Tibial nerve (tissue), 4 donors: Measurements from ENCODE around the gene RXYLT1. TPM values are rescaled to one million over a fixed set of nuclear protein-coding genes. Genes with fewer than 3 reads are reported as not detected.

ENCODE experiments used
- DNase-seq, 2 donors: peaks; one replicate each; pipeline ENCODE4 v3.0.0-alpha.2; 2019; ENCODE audit warnings: low spot score in 2 of 2
- H3K27ac ChIP-seq, 4 donors: fragments of 200-600 bp; sonication (generic) in 3 of 4; one replicate each; pipeline ENCODE4 v1.5.1; 2017 to 2019; ENCODE audit warnings: mild to moderate bottlenecking in 1 of 4
- H3K27me3 ChIP-seq, 2 donors: fragments of 200-600 bp; sonication (generic) in 1 of 2; one replicate each; pipeline versions ENCODE4 v1.5.1 to v1.6.0; 2017 to 2019
- H3K36me3 ChIP-seq, 3 donors: fragments of 200-600 bp; sonication (generic); one replicate each; pipeline ENCODE4 v1.5.1; 2018 to 2019
- H3K4me1 ChIP-seq, 4 donors: fragments of 200-600 bp; sonication (generic) in 3 of 4; one replicate each; pipeline ENCODE4 v1.5.1; 2017 to 2019
- H3K4me3 ChIP-seq, 4 donors: fragments of 200-600 bp; sonication (generic) in 3 of 4; one replicate each; pipeline ENCODE4 v1.5.1; 2017 to 2019; ENCODE audit warnings: mild to moderate bottlenecking in 1 of 4, moderate library complexity in 1 of 4
- H3K9me3 ChIP-seq, 4 donors: fragments of 200-600 bp; sonication (generic) in 3 of 4; one replicate each; pipeline ENCODE4 v1.5.1; 2017 to 2019
- EP300 ChIP-seq, 2 donors: sonication (generic); formaldehyde crosslinking; IDR thresholded peaks; one replicate each; pipeline ENCODE4 v1.6.1; 2017; ENCODE audit warnings: antibody characterized with exemption in 2 of 2, mild to moderate bottlenecking in 1 of 2
- POLR2A ChIP-seq, 2 donors: fragments of 450-650 bp; IDR thresholded peaks; one replicate each; pipeline ENCODE4 v1.6.1; 2017; ENCODE audit warnings: antibody characterized with exemption in 2 of 2, mild to moderate bottlenecking in 2 of 2, moderate library complexity in 2 of 2
- WGBS, 2 donors: methylation state at CpG; one replicate each; pipeline ENCODE4 v1.1.5; 2018; 5-methylcytosine and 5-hydroxymethylcytosine counted together
- total RNA-seq, 4 donors: library from RNA; depleted of rRNA; stranded (reverse); fragments of >200 nt; gene quantifications; one replicate each; pipeline ENCODE4 v1.1.0, GENCODE V29; 2016
- TF ChIP-seq, protein P1 (sequence below), 5 experiments: fragments of 200-600 bp in 3 of 5; fragments of 450-650 bp in 2 of 5; sonication (generic) in 3 of 5; IDR thresholded peaks; one replicate each; pipeline ENCODE4 v1.5.1; 2016 to 2019; ENCODE audit warnings: antibody characterized with exemption in 5 of 5, mild to moderate bottlenecking in 3 of 5, moderate library complexity in 2 of 5

Gene RXYLT1
- total RNA-seq, 4 donors from 2014 or later, result 14.4 to 24.9 (median 18.1) TPM

DNA sequence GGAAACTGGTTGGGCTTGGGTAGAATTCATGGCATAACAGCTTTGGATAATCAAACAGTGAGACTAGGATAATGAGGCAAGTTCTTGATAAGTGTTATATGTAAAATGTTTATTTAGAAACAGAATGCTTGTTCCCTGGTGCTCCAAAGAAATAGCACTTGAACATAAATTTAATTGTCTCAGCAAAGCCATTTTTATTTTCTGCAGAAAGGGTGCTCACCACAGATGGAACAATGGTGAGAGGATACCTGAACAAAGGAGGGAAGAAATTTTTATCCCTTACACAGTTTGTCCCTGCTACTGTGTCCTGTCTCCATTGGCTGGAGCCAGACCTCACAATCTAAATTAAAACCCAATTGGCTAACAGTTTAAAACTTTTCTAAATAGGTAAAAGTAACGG is 9.3 kb upstream of the RXYLT1 start:
- no peaks in the 10 kb centered on the region for H3K4me1 ChIP-seq
- no peak overlapping the region for H3K4me3 ChIP-seq
- H3K27me3 ChIP-seq, result no peaks in the 10 kb centered on the region
- H3K27ac ChIP-seq, result no peak overlapping the region
- DNase-seq, result no peak
- TF ChIP-seq EP300 (IDR thresholded peaks at IDR 0.05) (no peak), POLR2A (IDR thresholded peaks at IDR 0.05) (no peak)
- TF ChIP-seq, protein P1, sequence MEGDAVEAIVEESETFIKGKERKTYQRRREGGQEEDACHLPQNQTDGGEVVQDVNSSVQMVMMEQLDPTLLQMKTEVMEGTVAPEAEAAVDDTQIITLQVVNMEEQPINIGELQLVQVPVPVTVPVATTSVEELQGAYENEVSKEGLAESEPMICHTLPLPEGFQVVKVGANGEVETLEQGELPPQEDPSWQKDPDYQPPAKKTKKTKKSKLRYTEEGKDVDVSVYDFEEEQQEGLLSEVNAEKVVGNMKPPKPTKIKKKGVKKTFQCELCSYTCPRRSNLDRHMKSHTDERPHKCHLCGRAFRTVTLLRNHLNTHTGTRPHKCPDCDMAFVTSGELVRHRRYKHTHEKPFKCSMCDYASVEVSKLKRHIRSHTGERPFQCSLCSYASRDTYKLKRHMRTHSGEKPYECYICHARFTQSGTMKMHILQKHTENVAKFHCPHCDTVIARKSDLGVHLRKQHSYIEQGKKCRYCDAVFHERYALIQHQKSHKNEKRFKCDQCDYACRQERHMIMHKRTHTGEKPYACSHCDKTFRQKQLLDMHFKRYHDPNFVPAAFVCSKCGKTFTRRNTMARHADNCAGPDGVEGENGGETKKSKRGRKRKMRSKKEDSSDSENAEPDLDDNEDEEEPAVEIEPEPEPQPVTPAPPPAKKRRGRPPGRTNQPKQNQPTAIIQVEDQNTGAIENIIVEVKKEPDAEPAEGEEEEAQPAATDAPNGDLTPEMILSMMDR (IDR thresholded peaks at IDR 0.05), result no peak
- H3K9me3 ChIP-seq, result peaks cover 0 to 11% (median 0%) of the 10 kb centered on the region in 4 donors
- no peaks in the 10 kb centered on the region for H3K36me3 ChIP-seq
- WGBS, 2 donors, result 92 to 100% methylated on average over 1 of the region's 1 CpG

DNA sequence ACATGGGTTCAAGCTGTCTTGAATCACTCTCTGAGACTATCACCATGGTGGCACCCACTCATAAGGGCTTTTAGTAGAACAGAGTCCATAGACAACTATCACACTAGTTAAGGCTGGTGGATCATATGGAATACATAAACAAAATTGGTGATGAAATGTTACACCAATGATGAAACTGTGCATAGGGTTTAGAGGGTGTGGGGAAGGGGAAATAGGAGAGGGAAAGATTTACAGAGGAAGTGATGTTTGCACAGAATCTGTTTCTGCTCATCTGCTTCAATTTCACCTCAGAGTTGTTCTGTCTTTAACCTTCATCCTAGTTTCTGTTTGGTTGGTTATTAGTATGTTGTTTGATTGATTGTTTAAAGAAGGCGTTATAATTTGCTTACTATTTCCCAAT is 2.4 kb upstream of the RXYLT1 start:
- 97 to 100% methylated on average over 1 of the region's 1 CpG for whole genome bisulfite sequencing, 2 donors
- Histone ChIP-seq H3K36me3 (peaks cover 0 to 2% (median 0%) of the 10 kb centered on the region in 3 donors), H3K4me1 (peaks cover 0 to 21% (median 3%) of the 10 kb centered on the region in 4 donors), H3K27me3 (no peaks in the 10 kb centered on the region), H3K9me3 (no peaks in the 10 kb centered on the region), H3K4me3 (no peak overlapping the region), H3K27ac (no peak overlapping the region)
- TF ChIP-seq EP300 (IDR thresholded peaks at IDR 0.05), result no peak
- TF ChIP-seq, protein P1 (IDR thresholded peaks at IDR 0.05), result no peak
- TF ChIP-seq POLR2A (IDR thresholded peaks at IDR 0.05), result no peak
- no peak for DNase-seq

DNA sequence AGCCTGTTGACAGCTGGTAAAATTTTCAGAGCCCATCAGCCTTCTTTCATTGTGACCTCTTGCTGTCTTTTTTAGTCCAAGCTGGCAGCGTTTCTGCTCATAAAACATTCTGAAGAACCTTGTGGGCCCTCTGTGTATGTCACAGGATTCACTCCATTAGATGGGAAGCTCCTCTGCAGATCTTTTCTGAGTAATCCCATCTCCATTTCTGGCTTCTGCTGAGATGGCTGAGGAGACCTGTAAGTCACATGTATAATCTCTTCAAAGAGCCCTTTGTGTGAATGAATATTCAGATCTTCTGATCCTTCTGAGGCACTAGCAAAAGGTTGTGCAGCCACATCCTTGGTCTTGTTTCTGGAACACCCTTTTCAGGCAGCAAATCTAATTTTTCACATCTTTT is 2.8 kb downstream of the RXYLT1 start:
- no peak for DNase-seq
- Histone ChIP-seq H3K4me1 (peaks cover 0 to 21% (median 3%) of the 10 kb centered on the region in 4 donors), H3K27ac (no peak overlapping the region), H3K4me3 (no peak overlapping the region), H3K36me3 (peaks cover 0 to 42% (median 0%) of the 10 kb centered on the region in 3 donors), H3K9me3 (no peaks in the 10 kb centered on the region), H3K27me3 (no peaks in the 10 kb centered on the region)
- 63 to 73% methylated on average over 1 of the region's 1 CpG for WGBS, 2 donors
- TF ChIP-seq POLR2A (IDR thresholded peaks at IDR 0.05), result no peak
- no peak for TF ChIP-seq EP300 (IDR thresholded peaks at IDR 0.05)
- TF ChIP-seq, protein P1 (IDR thresholded peaks at IDR 0.05), result no peak

GRCh38 chr12:63787306-63787705 is 7.6 kb downstream of the RXYLT1 start:
- Histone ChIP-seq H3K4me3 (no peak overlapping the region), H3K4me1 (no peaks in the 10 kb centered on the region), H3K27me3 (no peaks in the 10 kb centered on the region), H3K27ac (no peak overlapping the region), H3K36me3 (peaks cover 0 to 78% (median 0%) of the 10 kb centered on the region in 3 donors), H3K9me3 (no peaks in the 10 kb centered on the region)
- DNase-seq, result no peak
- no peak for TF ChIP-seq POLR2A (IDR thresholded peaks at IDR 0.05)
- no peak for TF ChIP-seq EP300 (IDR thresholded peaks at IDR 0.05)
- TF ChIP-seq, protein P1 (IDR thresholded peaks at IDR 0.05), result no peak
- WGBS, 2 donors, result 95 to 98% methylated on average over 3 of the region's 3 CpGs

DNA sequence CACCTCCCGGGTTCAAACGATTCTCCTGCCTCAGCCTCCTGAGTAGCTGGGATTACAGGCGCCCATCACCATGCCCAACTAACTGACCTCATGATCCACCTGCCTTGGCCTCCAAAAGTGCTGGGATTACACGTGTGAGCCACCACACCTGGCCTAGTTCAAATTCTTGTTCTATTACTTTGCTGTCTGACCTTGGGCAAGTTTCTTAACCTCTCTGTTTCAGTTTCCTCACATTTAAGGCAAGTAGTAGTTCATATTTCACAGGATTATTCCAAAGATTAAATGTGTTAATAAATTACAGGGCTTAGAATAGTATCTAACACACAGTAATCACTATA is 10.9 kb downstream of the RXYLT1 start:
- TF ChIP-seq EP300 (IDR thresholded peaks at IDR 0.05) (no peak), POLR2A (IDR thresholded peaks at IDR 0.05) (no peak)
- TF ChIP-seq, protein P1 (IDR thresholded peaks at IDR 0.05), result no peak
- 86 to 94% methylated on average over 4 of the region's 4 CpGs for WGBS, 2 donors
- H3K27ac ChIP-seq, result no peak overlapping the region
- no peaks in the 10 kb centered on the region for H3K27me3 ChIP-seq
- H3K4me1 ChIP-seq, result no peaks in the 10 kb centered on the region
- H3K9me3 ChIP-seq, result no peaks in the 10 kb centered on the region
- H3K36me3 ChIP-seq, result peaks cover 0 to 52% (median 0%) of the 10 kb centered on the region in 3 donors
- no peak overlapping the region for H3K4me3 ChIP-seq
- DNase-seq, result no peak
